ENCODE results near the gene GPR32.

GPR32 gene

DNA sequence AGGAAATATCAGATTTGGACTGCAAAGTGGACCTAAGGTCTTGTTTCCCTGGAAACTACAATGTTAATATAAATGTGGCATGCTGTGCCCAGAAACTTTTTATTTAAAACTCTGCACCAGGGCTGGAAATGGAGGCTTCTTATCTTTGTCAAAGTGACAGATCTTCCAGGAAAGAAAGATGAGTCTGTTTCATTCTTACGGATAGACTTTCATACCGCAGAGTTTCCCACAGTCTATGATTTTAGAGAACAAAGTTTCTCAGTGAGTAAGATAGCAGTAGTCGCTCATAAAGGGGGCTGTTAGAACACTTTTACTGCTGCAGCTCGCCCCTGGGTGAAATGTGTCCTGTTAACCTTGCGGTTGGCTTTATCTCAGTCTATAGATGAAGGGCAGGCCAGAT, 40.4 kb upstream of the GPR32 start:
- no peak overlapping the region for H2BK5ac ChIP-seq (ENCODE audit: low read length)
- H3K4me3 ChIP-seq (ENCODE audit: low read length): no peak overlapping the region
- H3K27me3 ChIP-seq (ENCODE audit: insufficient read depth, low read length, poor library complexity): no peaks in the 10 kb centered on the region
- no peak overlapping the region for H3K27ac ChIP-seq (ENCODE audit: low read depth, low read length)
- no CpG with 5 or more reads among the region's 5 CpGs for WGBS (ENCODE audit: extremely low coverage, insufficient coverage, low lambda C conversion rate)
- peaks cover 4% of the 10 kb centered on the region for H3K79me1 ChIP-seq (ENCODE audit: low read length)
- H3K36me3 ChIP-seq (ENCODE audit: control insufficient read depth, insufficient read depth, low read length): no peaks in the 10 kb centered on the region
- DNase-seq: no peak
- no peak overlapping the region for H4K8ac ChIP-seq (ENCODE audit: low read depth, low read length)
- peaks cover 2% of the 10 kb centered on the region for H3K4me1 ChIP-seq (ENCODE audit: control insufficient read depth, low read depth, low read length)
- no peak overlapping the region for H2AK5ac ChIP-seq (ENCODE audit: low read length)
- no peak overlapping the region for H3K4me2 ChIP-seq (ENCODE audit: low read length)
- no peak overlapping the region for H3K56ac ChIP-seq (ENCODE audit: low read length)
- no peak overlapping the region for H2BK15ac ChIP-seq (replicated peaks; ENCODE audit: low read depth)
- H3K4ac ChIP-seq (ENCODE audit: low read depth, low read length): no peak overlapping the region
- no peak overlapping the region for H4K5ac ChIP-seq (ENCODE audit: low read length)
- no peaks in the 10 kb centered on the region for H3K79me2 ChIP-seq (ENCODE audit: control insufficient read depth, insufficient read depth, low read length)
- no peak overlapping the region for H2BK120ac ChIP-seq (ENCODE audit: low read depth, low read length)
- H3K23ac ChIP-seq (ENCODE audit: low read length): no peak overlapping the region
- no peak overlapping the region for H3K18ac ChIP-seq (ENCODE audit: low read length)
- no peak overlapping the region for H3K9ac ChIP-seq (ENCODE audit: low read length)

DNA sequence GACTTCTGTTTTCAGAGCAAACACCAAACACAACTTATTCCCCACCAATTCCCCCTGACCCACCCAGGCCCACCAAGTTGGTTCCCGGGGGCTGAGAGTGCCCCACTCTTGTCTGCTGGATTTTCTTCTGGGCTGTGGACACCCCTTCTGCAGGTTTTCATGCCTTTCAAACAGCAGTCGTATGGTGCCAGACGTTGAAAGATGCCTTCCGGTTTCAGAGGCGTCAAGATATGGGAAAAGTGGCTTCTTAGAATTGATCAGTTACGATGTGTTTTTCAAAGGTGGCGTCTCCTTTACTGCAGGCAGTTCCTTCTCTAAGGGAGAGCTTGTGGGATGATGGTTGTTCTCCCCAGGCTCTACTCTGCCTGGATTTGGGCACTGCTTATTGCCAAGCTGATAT, 34.4 kb upstream of the GPR32 start:
- no CpG with 5 or more reads among the region's 7 CpGs for WGBS (ENCODE audit: extremely low coverage, insufficient coverage, low lambda C conversion rate)
- no peak overlapping the region for H2BK5ac ChIP-seq (ENCODE audit: low read length)
- no peaks in the 10 kb centered on the region for H3K79me1 ChIP-seq (ENCODE audit: low read length)
- DNase-seq: no peak
- no peaks in the 10 kb centered on the region for H3K36me3 ChIP-seq (ENCODE audit: control insufficient read depth, insufficient read depth, low read length)
- no peak overlapping the region for H2BK15ac ChIP-seq (replicated peaks; ENCODE audit: low read depth)
- H3K18ac ChIP-seq (ENCODE audit: low read length): no peak overlapping the region
- H3K56ac ChIP-seq (ENCODE audit: low read length): no peak overlapping the region
- H3K27me3 ChIP-seq (ENCODE audit: insufficient read depth, low read length, poor library complexity): no peaks in the 10 kb centered on the region
- no peak overlapping the region for H4K5ac ChIP-seq (ENCODE audit: low read length)
- no peak overlapping the region for H3K27ac ChIP-seq (ENCODE audit: low read depth, low read length)
- H2AK5ac ChIP-seq (ENCODE audit: low read length): no peak overlapping the region
- no peak overlapping the region for H3K4ac ChIP-seq (ENCODE audit: low read depth, low read length)
- no peak overlapping the region for H4K8ac ChIP-seq (ENCODE audit: low read depth, low read length)
- no peaks in the 10 kb centered on the region for H3K4me1 ChIP-seq (ENCODE audit: control insufficient read depth, low read depth, low read length)
- no peak overlapping the region for H3K9ac ChIP-seq (ENCODE audit: low read length)
- H3K4me3 ChIP-seq (ENCODE audit: low read length): no peak overlapping the region
- no peak overlapping the region for H3K4me2 ChIP-seq (ENCODE audit: low read length)
- no peak overlapping the region for H3K23ac ChIP-seq (ENCODE audit: low read length)
- H3K79me2 ChIP-seq (ENCODE audit: control insufficient read depth, insufficient read depth, low read length): no peaks in the 10 kb centered on the region
- no peak overlapping the region for H2BK120ac ChIP-seq (ENCODE audit: low read depth, low read length)

DNA sequence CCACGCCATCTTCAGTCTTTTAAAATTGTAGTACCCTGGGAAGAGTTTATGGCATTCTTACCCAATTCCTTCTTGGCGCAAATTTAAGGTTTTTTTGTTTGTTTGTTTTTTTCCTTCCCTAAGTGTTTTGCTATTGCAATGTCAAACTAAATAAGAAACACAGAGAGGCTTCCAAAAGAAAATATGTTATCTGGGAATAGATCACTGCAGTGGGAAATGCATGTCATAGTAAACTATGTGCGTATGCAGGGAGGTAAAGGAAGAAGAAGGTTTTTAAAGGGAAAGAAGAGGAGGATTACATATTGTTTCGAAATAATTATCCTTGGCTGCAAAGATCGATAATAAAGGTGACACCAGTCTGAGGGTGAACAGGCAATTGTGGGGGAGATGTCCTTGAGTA, 33.9 kb upstream of the GPR32 start:
- Histone ChIP-seq H4K5ac (ENCODE audit: low read length) (no peak overlapping the region), H3K18ac (ENCODE audit: low read length) (no peak overlapping the region), H3K4ac (ENCODE audit: low read depth, low read length) (no peak overlapping the region), H3K23ac (ENCODE audit: low read length) (no peak overlapping the region), H3K27ac (ENCODE audit: low read depth, low read length) (no peak overlapping the region), H4K8ac (ENCODE audit: low read depth, low read length) (no peak overlapping the region), H3K4me1 (ENCODE audit: control insufficient read depth, low read depth, low read length) (no peaks in the 10 kb centered on the region), H3K79me1 (ENCODE audit: low read length) (no peaks in the 10 kb centered on the region), H2BK5ac (ENCODE audit: low read length) (no peak overlapping the region), H2AK5ac (ENCODE audit: low read length) (no peak overlapping the region), H3K9ac (ENCODE audit: low read length) (no peak overlapping the region), H3K56ac (ENCODE audit: low read length) (no peak overlapping the region), H3K36me3 (ENCODE audit: control insufficient read depth, insufficient read depth, low read length) (no peaks in the 10 kb centered on the region), H2BK120ac (ENCODE audit: low read depth, low read length) (no peak overlapping the region), H3K79me2 (ENCODE audit: control insufficient read depth, insufficient read depth, low read length) (no peaks in the 10 kb centered on the region), H3K4me3 (ENCODE audit: low read length) (no peak overlapping the region), H2BK15ac (replicated peaks; ENCODE audit: low read depth) (no peak overlapping the region), H3K4me2 (ENCODE audit: low read length) (no peak overlapping the region), H3K27me3 (ENCODE audit: insufficient read depth, low read length, poor library complexity) (no peaks in the 10 kb centered on the region)
- DNase-seq: no peak
- WGBS (ENCODE audit: extremely low coverage, insufficient coverage, low lambda C conversion rate): 100% methylated on average over 2 of the region's 5 CpGs

DNA sequence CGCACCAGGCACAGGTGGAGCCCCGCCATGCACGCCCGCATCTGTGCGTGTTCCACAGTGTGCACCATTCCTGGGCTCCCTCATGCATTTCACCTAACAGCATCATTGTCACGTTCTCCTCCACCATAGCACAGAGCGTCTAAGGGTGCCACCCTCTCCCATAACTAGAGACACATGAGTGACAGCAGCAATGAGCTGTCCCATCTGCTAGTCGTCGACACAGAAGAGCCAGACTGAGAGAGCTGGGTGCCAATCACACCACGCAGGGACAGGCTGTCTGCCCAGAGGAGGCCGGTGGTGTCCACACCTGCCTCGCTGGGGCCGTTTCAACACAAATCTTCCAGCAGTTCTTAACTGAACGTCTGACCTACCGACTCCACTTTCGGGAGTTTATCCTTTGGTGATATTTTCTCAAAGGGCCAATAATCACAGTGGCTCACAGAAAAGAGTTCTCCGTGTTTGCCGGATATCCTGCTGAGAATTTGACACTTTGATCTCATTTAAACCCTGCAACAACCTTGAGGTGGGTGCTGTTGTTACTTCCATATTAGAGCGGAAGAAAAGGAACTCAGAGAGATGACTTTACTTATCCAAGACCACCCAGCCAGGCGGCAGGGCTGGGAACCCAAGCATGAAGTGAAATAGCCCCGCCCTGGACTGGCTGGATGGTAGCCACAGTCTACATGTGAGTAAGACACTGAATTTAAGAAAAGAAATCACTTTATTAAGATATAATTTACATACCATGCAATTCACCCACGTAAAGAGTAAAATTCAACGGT, 30.9 kb upstream of the GPR32 start:
- H3K23ac ChIP-seq (ENCODE audit: low read length): no peak overlapping the region
- no peaks in the 10 kb centered on the region for H3K79me2 ChIP-seq (ENCODE audit: control insufficient read depth, insufficient read depth, low read length)
- H3K27me3 ChIP-seq (ENCODE audit: insufficient read depth, low read length, poor library complexity): no peaks in the 10 kb centered on the region
- H3K36me3 ChIP-seq (ENCODE audit: control insufficient read depth, insufficient read depth, low read length): no peaks in the 10 kb centered on the region
- no peak overlapping the region for H3K27ac ChIP-seq (ENCODE audit: low read depth, low read length)
- H3K56ac ChIP-seq (ENCODE audit: low read length): no peak overlapping the region
- no CpG with 5 or more reads among the region's 23 CpGs for WGBS (ENCODE audit: extremely low coverage, insufficient coverage, low lambda C conversion rate)
- H3K9ac ChIP-seq (ENCODE audit: low read length): no peak overlapping the region
- H4K8ac ChIP-seq (ENCODE audit: low read depth, low read length): no peak overlapping the region
- H2AK5ac ChIP-seq (ENCODE audit: low read length): no peak overlapping the region
- no peaks in the 10 kb centered on the region for H3K4me1 ChIP-seq (ENCODE audit: control insufficient read depth, low read depth, low read length)
- H4K5ac ChIP-seq (ENCODE audit: low read length): no peak overlapping the region
- H3K4me3 ChIP-seq (ENCODE audit: low read length): no peak overlapping the region
- DNase-seq: no peak
- no peaks in the 10 kb centered on the region for H3K79me1 ChIP-seq (ENCODE audit: low read length)
- H2BK5ac ChIP-seq (ENCODE audit: low read length): no peak overlapping the region
- no peak overlapping the region for H3K4me2 ChIP-seq (ENCODE audit: low read length)
- H3K18ac ChIP-seq (ENCODE audit: low read length): no peak overlapping the region
- H2BK120ac ChIP-seq (ENCODE audit: low read depth, low read length): no peak overlapping the region
- no peak overlapping the region for H2BK15ac ChIP-seq (replicated peaks; ENCODE audit: low read depth)
- no peak overlapping the region for H3K4ac ChIP-seq (ENCODE audit: low read depth, low read length)

GRCh38 chr19:50739914-50740426, 30.3 kb upstream of the GPR32 start:
- no peak overlapping the region for H2AK5ac ChIP-seq (ENCODE audit: low read length)
- H3K4me3 ChIP-seq (ENCODE audit: low read length): no peak overlapping the region
- no peak overlapping the region for H4K8ac ChIP-seq (ENCODE audit: low read depth, low read length)
- no peaks in the 10 kb centered on the region for H3K4me1 ChIP-seq (ENCODE audit: control insufficient read depth, low read depth, low read length)
- H3K9ac ChIP-seq (ENCODE audit: low read length): no peak overlapping the region
- H2BK120ac ChIP-seq (ENCODE audit: low read depth, low read length): no peak overlapping the region
- no peaks in the 10 kb centered on the region for H3K27me3 ChIP-seq (ENCODE audit: insufficient read depth, low read length, poor library complexity)
- no peak overlapping the region for H4K5ac ChIP-seq (ENCODE audit: low read length)
- H3K27ac ChIP-seq (ENCODE audit: low read depth, low read length): no peak overlapping the region
- H3K4me2 ChIP-seq (ENCODE audit: low read length): no peak overlapping the region
- no peak overlapping the region for H3K18ac ChIP-seq (ENCODE audit: low read length)
- H3K56ac ChIP-seq (ENCODE audit: low read length): no peak overlapping the region
- no peak overlapping the region for H2BK15ac ChIP-seq (replicated peaks; ENCODE audit: low read depth)
- no peaks in the 10 kb centered on the region for H3K79me2 ChIP-seq (ENCODE audit: control insufficient read depth, insufficient read depth, low read length)
- no peaks in the 10 kb centered on the region for H3K79me1 ChIP-seq (ENCODE audit: low read length)
- no peak overlapping the region for H3K4ac ChIP-seq (ENCODE audit: low read depth, low read length)
- H3K36me3 ChIP-seq (ENCODE audit: control insufficient read depth, insufficient read depth, low read length): no peaks in the 10 kb centered on the region
- WGBS (ENCODE audit: extremely low coverage, insufficient coverage, low lambda C conversion rate): 100% methylated on average over 4 of the region's 11 CpGs
- no peak overlapping the region for H3K23ac ChIP-seq (ENCODE audit: low read length)
- no peak overlapping the region for H2BK5ac ChIP-seq (ENCODE audit: low read length)
- DNase-seq: peak; percentile 67

Measured in mesendoderm (in vitro differentiated cells).